ENCODE results near the gene TANGO2.

GRCh38 chr22:19984201-19984753 is 36.6 kb upstream of the TANGO2 start:
- TF ChIP-seq EZH2phosphoT487 (IDR thresholded peaks at IDR 0.05; ENCODE audit: insufficient read depth, low read depth) (no peak), EZH2 (IDR thresholded peaks at IDR 0.05; ENCODE audit: insufficient read depth, poor library complexity, severe bottlenecking) (no peak)

All from GM23248 (cell line).